ENCODE results near the gene SRA1. TPM values are rescaled to one million over a fixed set of nuclear protein-coding genes. Genes with fewer than 3 reads are reported as not detected.
A peak's percentile ranks its signal among the peaks of the same experiment; 100 is the strongest.

Gene SRA1
- total RNA-seq, 1 donor from 2014 or later, result 17.1 TPM

- H3K27me3 Mint-ChIP-seq (ENCODE audit: unreplicated experiment), result peaks cover 12% of the 10 kb centered on the region
- no peak for DNase-seq (ENCODE audit: low spot score)
- peaks cover 39% of the 10 kb centered on the region for H3K36me3 Mint-ChIP-seq (ENCODE audit: low read depth, unreplicated experiment)
- TF ChIP-seq CTCF (IDR thresholded peaks at IDR 0.05; ENCODE audit: unreplicated experiment), result no peak
- peak overlapping the region; percentile 17 for H3K4me3 Mint-ChIP-seq (ENCODE audit: unreplicated experiment)
- H3K27ac Mint-ChIP-seq (ENCODE audit: unreplicated experiment), result peak overlapping the region; percentile 28
- H3K4me1 Mint-ChIP-seq (ENCODE audit: unreplicated experiment), result peaks cover 21% of the 10 kb centered on the region
- H3K9me3 Mint-ChIP-seq (ENCODE audit: unreplicated experiment), result no peaks in the 10 kb centered on the region
Observed at GRCh38 chr5:140555747-140556312, 1.4 kb downstream of the SRA1 start.

GRCh38 chr5:140554454-140554853 is 2.8 kb downstream of the SRA1 start:
- DNase-seq (ENCODE audit: low spot score), result no peak
- peaks cover 49% of the 10 kb centered on the region for H3K36me3 Mint-ChIP-seq (ENCODE audit: low read depth, unreplicated experiment)
- no peak overlapping the region for H3K4me3 Mint-ChIP-seq (ENCODE audit: unreplicated experiment)
- TF ChIP-seq CTCF (IDR thresholded peaks at IDR 0.05; ENCODE audit: unreplicated experiment), result no peak
- H3K27me3 Mint-ChIP-seq (ENCODE audit: unreplicated experiment), result peaks cover 14% of the 10 kb centered on the region
- peaks cover 28% of the 10 kb centered on the region for H3K4me1 Mint-ChIP-seq (ENCODE audit: unreplicated experiment)
- H3K27ac Mint-ChIP-seq (ENCODE audit: unreplicated experiment), result no peak overlapping the region
- H3K9me3 Mint-ChIP-seq (ENCODE audit: unreplicated experiment), result no peaks in the 10 kb centered on the region

- Mint-ChIP-seq H3K27ac (ENCODE audit: unreplicated experiment) (no peak overlapping the region), H3K4me3 (ENCODE audit: unreplicated experiment) (peak overlapping the region; percentile 4), H3K9me3 (ENCODE audit: unreplicated experiment) (no peaks in the 10 kb centered on the region), H3K36me3 (ENCODE audit: low read depth, unreplicated experiment) (peaks cover 47% of the 10 kb centered on the region), H3K4me1 (ENCODE audit: unreplicated experiment) (peaks cover 36% of the 10 kb centered on the region), H3K27me3 (ENCODE audit: unreplicated experiment) (peaks cover 11% of the 10 kb centered on the region)
- DNase-seq (ENCODE audit: low spot score), result no peak
- no peak for TF ChIP-seq CTCF (IDR thresholded peaks at IDR 0.05; ENCODE audit: unreplicated experiment)
Observed at GRCh38 chr5:140553657-140554056, 3.6 kb downstream of the SRA1 start.

- Mint-ChIP-seq H3K4me3 (ENCODE audit: unreplicated experiment) (no peak overlapping the region), H3K4me1 (ENCODE audit: unreplicated experiment) (peaks cover 41% of the 10 kb centered on the region), H3K36me3 (ENCODE audit: low read depth, unreplicated experiment) (peaks cover 41% of the 10 kb centered on the region), H3K27me3 (ENCODE audit: unreplicated experiment) (peaks cover 7% of the 10 kb centered on the region), H3K9me3 (ENCODE audit: unreplicated experiment) (no peaks in the 10 kb centered on the region), H3K27ac (ENCODE audit: unreplicated experiment) (no peak overlapping the region)
- DNase-seq (ENCODE audit: low spot score), result no peak
- TF ChIP-seq CTCF (IDR thresholded peaks at IDR 0.05; ENCODE audit: unreplicated experiment), result no peak
Observed at GRCh38 chr5:140551872-140552271, 5.4 kb downstream of the SRA1 start.

GRCh38 chr5:140550147-140551079 is 6.9 kb downstream of the SRA1 start:
- Mint-ChIP-seq H3K9me3 (ENCODE audit: unreplicated experiment) (no peaks in the 10 kb centered on the region), H3K4me3 (ENCODE audit: unreplicated experiment) (peak overlapping the region; percentile 81), H3K36me3 (ENCODE audit: low read depth, unreplicated experiment) (peaks cover 36% of the 10 kb centered on the region), H3K27ac (ENCODE audit: unreplicated experiment) (peak overlapping the region; percentile 57), H3K4me1 (ENCODE audit: unreplicated experiment) (peaks cover 37% of the 10 kb centered on the region), H3K27me3 (ENCODE audit: unreplicated experiment) (peaks cover 6% of the 10 kb centered on the region)
- no peak for TF ChIP-seq CTCF (IDR thresholded peaks at IDR 0.05; ENCODE audit: unreplicated experiment)
- DNase-seq (ENCODE audit: low spot score), result no peak

Measured in endothelial cell (in vitro differentiated cells).